K562 (cell line): ENCODE measurements around the gene TAP2. TPM values are rescaled to one million over a fixed set of nuclear protein-coding genes. Genes with fewer than 3 reads are reported as not detected.
A peak's percentile ranks its signal among the peaks of the same experiment; 100 is the strongest.

Experiments
- ATAC-seq: fragments of 200-7000 bp; cut with Tn5 transposase; 3 replicates; pipeline ENCODE4 v1.9.1; 2020; ENCODE audit warnings: moderate library complexity
- BruUV-seq: library from RNA; stranded (reverse); fragments of 400-500 nt; replicated peaks from 2 replicates; lab custom pipeline; 2021; lab: Mats Ljungman, UMichigan
- CTCF ChIA-PET: fragments of 300-600 bp; formaldehyde crosslinking; extraction: SDS; loops from one replicate; lab custom pipeline; 2021; ENCODE audit warnings: low intra/inter-chr PET ratio; lab: Yijun Ruan, JAX
- POLR2A ChIA-PET: fragments of 300-600, 350-650 bp; sonication (Branson Sonifier 250); formaldehyde crosslinking; extraction: SDS; loops from one replicate; lab custom pipeline; 2021; ENCODE audit warnings: antibody characterized with exemption, inconsistent platforms; lab: Yijun Ruan, JAX
- DNase-seq, 4 experiments: peaks; one replicate each; pipeline versions ENCODE4 v3.0.0 to v3.0.0-alpha.2; 2011 to 2018; ENCODE audit warnings: low spot score in 3 of 4, mixed read lengths in 3 of 4; ENCODE audit errors: extremely low read depth in 1 of 4
- FAIRE-seq: peaks from 2 replicates; lab custom pipeline; 2011; peaks lifted over from hg19 to GRCh38; lab: Jason Lieb, UNC
- H2AFZ ChIP-seq: 2 replicates; pipeline ENCODE4 v1.6.0; 2011; ENCODE audit warnings: low read depth, low read length, control low read depth, inconsistent platforms
- H3K27ac ChIP-seq: fragments of 200-600 bp; 3 replicates; pipeline ENCODE4 v1.8.0; 2011; ENCODE audit warnings: low read depth, mild to moderate bottlenecking, control low read depth, inconsistent platforms, low read length, moderate library complexity, mixed read lengths; ENCODE audit errors: extremely low read depth
- H3K27me3 ChIP-seq, 2 experiments: fragments of 300-600 bp in 1 of 2; 2 replicates in 1 of 2; 3 replicates in 1 of 2; pipeline versions ENCODE4 v1.6.0 to v1.8.0; 2011; ENCODE audit warnings: inconsistent platforms in 2 of 2, low read length in 2 of 2, mild to moderate bottlenecking in 1 of 2, mixed read lengths in 1 of 2, moderate library complexity in 1 of 2; ENCODE audit not compliant: control insufficient read depth in 2 of 2, insufficient read depth in 2 of 2
- H3K36me3 ChIP-seq: fragments of 300-600 bp; 3 replicates; pipeline ENCODE4 v1.8.0; 2011; ENCODE audit warnings: mild to moderate bottlenecking, low read length, inconsistent platforms; ENCODE audit not compliant: control insufficient read depth, insufficient read depth
- H3K4me1 ChIP-seq, 2 experiments: fragments of 200-600 bp in 1 of 2; replicated peaks in 1 of 2; 2 replicates in 1 of 2; 3 replicates in 1 of 2; pipeline versions ENCODE4 v1.5.1 to v1.8.0; 2011; ENCODE audit warnings: inconsistent platforms in 2 of 2, low read length in 2 of 2, mild to moderate bottlenecking in 1 of 2, mixed read lengths in 1 of 2, moderate library complexity in 1 of 2; ENCODE audit not compliant: control insufficient read depth in 2 of 2, insufficient read depth in 2 of 2
- H3K4me2 ChIP-seq: 2 replicates; pipeline ENCODE4 v1.6.1; 2011; ENCODE audit warnings: low read length, control low read depth, inconsistent platforms, mixed read lengths; ENCODE audit not compliant: insufficient read depth
- H3K4me3 ChIP-seq: fragments of 200-600 bp; sonication (generic), shearing (Covaris generic); 2 replicates; pipeline ENCODE4 v1.5.1; 2016; ENCODE audit warnings: control low read depth, inconsistent platforms
- H3K79me2 ChIP-seq: fragments of 200-600 bp; 3 replicates; pipeline ENCODE4 v1.8.0; 2011; ENCODE audit warnings: low read length, inconsistent platforms; ENCODE audit not compliant: control insufficient read depth, insufficient read depth
- H3K9ac ChIP-seq, 2 experiments: 2 replicates each; pipeline versions ENCODE4 v1.6.0 to v1.6.1; 2011; ENCODE audit warnings: low read depth in 2 of 2, low read length in 2 of 2, control low read depth in 1 of 2, inconsistent platforms in 1 of 2, mild to moderate bottlenecking in 1 of 2, mixed read lengths in 1 of 2; ENCODE audit not compliant: insufficient read depth in 1 of 2
- H3K9me1 ChIP-seq: one replicate; pipeline ENCODE4 v1.6.0; 2011; ENCODE audit warnings: inconsistent platforms, mild to moderate bottlenecking, low read length, moderate library complexity; ENCODE audit not compliant: control insufficient read depth, insufficient read depth
- H3K9me3 ChIP-seq: replicated peaks from 2 replicates; pipeline ENCODE4 v1.5.1; 2011; ENCODE audit warnings: low read depth, low read length, inconsistent platforms; ENCODE audit not compliant: control insufficient read depth, insufficient read depth
- H4K20me1 ChIP-seq: replicated peaks from 2 replicates; pipeline ENCODE4 v1.6.1; 2011; ENCODE audit warnings: low read length, inconsistent platforms, mixed read lengths; ENCODE audit not compliant: control insufficient read depth, insufficient read depth
- BRF2 ChIP-seq: IDR thresholded peaks from 3 replicates; pipeline ENCODE4 v1.6.1; 2011; ENCODE audit warnings: borderline replicate concordance, mild to moderate bottlenecking; ENCODE audit not compliant: insufficient read length, insufficient read depth
- CEBPG ChIP-seq, 3 experiments: fragments of 200-800 bp in 1 of 3; sonication (Bioruptor generic) in 1 of 3; sonication (generic) in 1 of 3; formaldehyde crosslinking in 1 of 3; IDR thresholded peaks in 2 of 3; conservative IDR thresholded peaks in 1 of 3; 2 replicates each; pipeline versions ENCODE4 v1.6.1 to v1.8.0; 2016 to 2022; ENCODE audit warnings: missing compliant biosample characterization in 2 of 3, missing genetic modification characterization in 2 of 3, mild to moderate bottlenecking in 1 of 3, missing genetic modification reagents in 1 of 3
- CHD4 ChIP-seq: fragments of 200-600 bp; sonication (generic); IDR thresholded peaks from 3 replicates; pipeline ENCODE4 v1.6.1; 2012; ENCODE audit warnings: low read depth, mild to moderate bottlenecking, mixed read lengths, low read length, inconsistent platforms; ENCODE audit not compliant: insufficient read depth, insufficient replicate concordance, poor library complexity, severe bottlenecking
- CTCFL ChIP-seq: IDR thresholded peaks from 2 replicates; pipeline ENCODE4 v1.6.1; 2011; ENCODE audit warnings: borderline replicate concordance, low read depth, mild to moderate bottlenecking, moderate library complexity, low read length; ENCODE audit not compliant: insufficient read depth, poor library complexity, severe bottlenecking
- DMBX1 ChIP-seq: fragments of 250-450 bp; sonication (Bioruptor Pico); IDR thresholded peaks from 2 replicates; pipeline ENCODE4 v1.8.0; 2022; ENCODE audit warnings: inconsistent platforms, mild to moderate bottlenecking, moderate library complexity, borderline replicate concordance
- HDAC1 ChIP-seq, 2 experiments: fragments of 450-650 bp; IDR thresholded peaks; 2 replicates each; pipeline ENCODE4 v1.6.1; 2016 to 2017; ENCODE audit warnings: inconsistent platforms in 1 of 2, mild to moderate bottlenecking in 1 of 2, moderate library complexity in 1 of 2
- HMG20A ChIP-seq: fragments of 450-650 bp; formaldehyde crosslinking; conservative IDR thresholded peaks from 2 replicates; pipeline ENCODE4 v1.4.0; 2020; ENCODE audit warnings: mild to moderate bottlenecking, mixed read lengths
- KLF13 ChIP-seq: fragments of 450-650 bp; IDR thresholded peaks from 2 replicates; pipeline ENCODE4 v1.6.1; 2016; ENCODE audit warnings: missing genetic modification characterization, low read depth, mild to moderate bottlenecking, missing compliant biosample characterization, moderate library complexity, borderline replicate concordance
- SMC3 ChIP-seq: conservative IDR thresholded peaks from 2 replicates; pipeline ENCODE4 v1.6.1; 2011; ENCODE audit warnings: low read depth, low read length, improper control_type of control experiment; ENCODE audit not compliant: insufficient read depth
- STAT5B ChIP-seq: fragments of 250-450 bp; sonication (Bioruptor Pico); IDR thresholded peaks from 2 replicates; pipeline ENCODE4 v1.8.0; 2021; ENCODE audit warnings: mild to moderate bottlenecking, inconsistent platforms
- XRCC5 ChIP-seq: fragments of 200-400 bp; formaldehyde crosslinking; IDR thresholded peaks from 2 replicates; pipeline ENCODE4 v1.6.1; 2017; ENCODE audit warnings: low read depth, mild to moderate bottlenecking, low read length
- YY1 ChIP-seq, 3 experiments: IDR thresholded peaks; 2 replicates each; pipeline ENCODE4 v1.6.1; 2011; ENCODE audit warnings: low read length in 2 of 3, mild to moderate bottlenecking in 2 of 3, moderate library complexity in 2 of 3, borderline replicate concordance in 1 of 3, control low read depth in 1 of 3, low read depth in 1 of 3; ENCODE audit not compliant: insufficient read depth in 3 of 3, insufficient replicate concordance in 2 of 3, control insufficient read depth in 1 of 3, insufficient read length in 1 of 3; ENCODE audit errors: extremely low read depth in 1 of 3
- ZKSCAN1 ChIP-seq: fragments of 150-350 bp; IDR thresholded peaks from 2 replicates; pipeline ENCODE4 v1.6.1; 2016; ENCODE audit warnings: low read depth, low read length
- ZNF830 ChIP-seq: fragments of 250-450 bp; sonication (Bioruptor Pico); IDR thresholded peaks from 2 replicates; pipeline ENCODE4 v1.5.0; 2021; ENCODE audit warnings: mild to moderate bottlenecking
- ZSCAN32 ChIP-seq: fragments of 450-650 bp; formaldehyde crosslinking; IDR thresholded peaks from 2 replicates; pipeline ENCODE4 v1.4.0; 2020; ENCODE audit warnings: mild to moderate bottlenecking, moderate library complexity
- WGBS: fragments of 100-300 bp; shearing (Covaris generic); methylation state at CpG from one replicate; pipeline ENCODE4 v1.1.6; 2016; ENCODE audit warnings: low coverage, mixed read lengths; ENCODE audit not compliant: insufficient coverage; ENCODE audit errors: missing lambda C conversion rate; 5-methylcytosine and 5-hydroxymethylcytosine counted together
- in situ Hi-C: fragments of 300-500 bp; cut with MboI; formaldehyde crosslinking; loops from 4 replicates; pipeline ENCODE4 v1.15.0; 2018; ENCODE audit warnings: inconsistent platforms, mixed read lengths
- intact Hi-C: fragments of 100-400 bp; cut with micrococcal nuclease; formaldehyde crosslinking; loops from 2 replicates; pipeline ENCODE4 v1.14.2; 2022
- polyA plus RNA-seq, 8 experiments: library from polyadenylated mRNA; depleted of rRNA in 4 of 8; stranded (reverse) in 5 of 8; unstranded in 3 of 8; fragments of >200 nt; fragmentation: Nextera tagmentation in 2 of 8; fragmentation: Illumina TruSeq in 1 of 8; extraction: Ambion mirVana in 2 of 8; extraction: Trizol in 1 of 8; gene quantifications; 2 replicates each; pipeline versions ENCODE4 v1.2.1 to v1.2.3, GENCODE V29; 2011 to 2014; ENCODE audit warnings: inconsistent platforms in 1 of 8, missing spikeins in 1 of 8
- total RNA-seq, 7 experiments: library from RNA; depleted of rRNA in 6 of 7; stranded (reverse); fragments of >200 nt in 6 of 7; fragmentation: Illumina TruSeq in 2 of 7; extraction: Trizol in 2 of 7; gene quantifications; 2 replicates each; pipeline versions ENCODE4 v1.2.1 to v1.2.3, GENCODE V29; 2011 to 2021; ENCODE audit warnings: low replicate concordance in 1 of 7

The TAP2 gene
- total and polyA plus RNA-seq, 9 of the 15 experiments (the other 6 are each of a cell fraction or from before 2014, with no cell fraction given), result 2.0 to 53.5 (median 19.6) TPM

DNA sequence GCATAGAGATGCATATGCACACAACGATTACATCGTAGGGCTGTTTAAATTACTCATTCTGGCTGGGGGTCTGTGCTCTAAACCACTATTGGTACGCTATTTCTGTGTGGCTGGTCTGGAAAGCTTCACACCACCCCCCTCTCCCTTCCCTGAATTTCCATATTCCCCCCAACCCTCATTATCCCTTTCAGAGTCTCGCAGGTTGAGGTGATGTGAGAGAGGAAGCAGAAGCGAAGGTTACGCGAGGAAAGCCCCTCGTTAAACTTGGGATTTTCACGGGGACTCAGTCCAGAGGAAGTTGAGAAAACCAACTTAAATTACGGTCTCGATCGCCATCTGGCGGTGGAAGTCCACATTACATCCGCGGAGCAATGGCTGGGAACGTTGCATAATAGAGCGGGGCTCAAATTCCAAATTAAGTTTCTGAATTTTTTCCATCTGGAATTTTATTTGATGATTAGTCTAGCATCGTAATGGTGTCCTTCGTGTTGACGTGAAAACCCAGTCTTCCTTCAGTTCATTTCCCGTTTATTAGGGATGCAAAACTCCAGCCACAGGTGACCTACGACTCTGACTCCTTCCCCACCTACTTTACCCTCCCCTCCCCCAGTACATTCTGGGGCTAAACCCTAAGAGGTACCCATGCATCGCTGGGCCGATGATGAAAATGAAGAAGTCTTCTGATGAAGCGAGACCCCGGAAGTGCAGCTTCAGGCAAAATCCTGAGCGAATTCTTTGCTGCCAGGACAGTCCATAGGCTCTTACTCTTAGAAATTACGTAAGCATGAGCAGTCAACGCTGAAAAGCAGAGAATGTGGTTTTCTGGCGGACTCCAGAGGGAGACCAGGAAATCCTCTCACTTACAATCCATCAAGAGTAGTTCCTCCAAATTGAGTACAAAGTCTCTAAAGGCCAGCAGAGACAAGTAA lies 41.4 kb downstream of the TAP2 start:
- BruUV-seq, result no TSS peak
- H3K4me3 ChIP-seq, result no peak overlapping the region
- H3K9me1 ChIP-seq, result no peaks in the 10 kb centered on the region
- in situ Hi-C loops, result loop anchor here (5.0 kb wide), 1 partner anchor 375 kb away; no protein-coding TSS in a partner anchor
- ChIA-PET POLR2A (no interaction called here), CTCF (interaction anchor here (0.6 to 2.3 kb wide), 10 partner anchors 71 to 1204 kb away, joined by 3 to 23 read pairs (median 7); partner anchors contain the start of genes HLA-DOA and NCR3)
- no peak overlapping the region for H3K9ac ChIP-seq
- H3K36me3 ChIP-seq, result no peaks in the 10 kb centered on the region
- H3K27ac ChIP-seq, result no peak overlapping the region
- FAIRE-seq (peak; percentile 95), DNase-seq (peak; percentile 68 to 78 (median 76)), ATAC-seq (peak; percentile 94)
- H3K9me3 ChIP-seq, result no peaks in the 10 kb centered on the region
- intact Hi-C loops, result loop anchor here (1.0 to 5.0 kb wide), 3 partner anchors 70 to 550 kb away; no protein-coding TSS in a partner anchor
- H3K4me2 ChIP-seq, result peak overlapping the region; percentile 58
- H4K20me1 ChIP-seq, result no peaks in the 10 kb centered on the region
- 3% methylated on average over 30 of the region's 30 CpGs for WGBS
- H3K27me3 ChIP-seq, result peaks cover 24% of the 10 kb centered on the region in 2 experiments
- H3K4me1 ChIP-seq, result no peaks in the 10 kb centered on the region
- H3K79me2 ChIP-seq, result no peaks in the 10 kb centered on the region
- H2AFZ ChIP-seq, result peak overlapping the region; percentile 67
- TF ChIP-seq YY1 (IDR thresholded peaks at IDR 0.05; ENCODE audit: borderline replicate concordance in 1 of 3, control insufficient read depth in 1 of 3, extremely low read depth in 1 of 3, insufficient read depth in 3 of 3, insufficient read length in 1 of 3, insufficient replicate concordance in 2 of 3, low read depth in 1 of 3, low read length in 2 of 3), result peak in 1 of 3 experiments; percentile 18
- TF ChIP-seq STAT5B, result no peak
- TF ChIP-seq DMBX1, result no peak
- no peak for TF ChIP-seq ZKSCAN1
- TF ChIP-seq BRF2, result no peak
- TF ChIP-seq CHD4, result no peak
- peak; percentile 69 for TF ChIP-seq SMC3
- peak; percentile 68; the same call in 1 of the 2 replicates for TF ChIP-seq XRCC5
- no peak for TF ChIP-seq KLF13 (tag)
- TF ChIP-seq ZNF830 (CRISPR knock-in tag), result no peak
- no peak for TF ChIP-seq HMG20A (CRISPR knock-in tag)
- no peak for TF ChIP-seq CTCFL
- no peak for TF ChIP-seq ZSCAN32 (CRISPR knock-in tag)
- TF ChIP-seq HDAC1 (IDR thresholded peaks at IDR 0.05), result no peak
- peak; percentile 88 for TF ChIP-seq CEBPG (CRISPR knock-in tag; IDR thresholded peaks at IDR 0.05)
- TF ChIP-seq CEBPG (tag; conservative IDR thresholded peaks at IDR 0.05 in 1 of 2, IDR thresholded peaks at IDR 0.05 in 1 of 2), result peak; percentile 92 to 98
